HG03571 (cell line): ENCODE data around the gene GRM8.
A peak's percentile ranks its signal among the peaks of the same experiment; 100 is the strongest.
"Not testable (repeated sequence)": the region's sequence is repeated elsewhere in the genome, so short reads cannot be mapped to it uniquely, and the experiment has no call there.

ENCODE experiments used
- ATAC-seq: cut with Tn5 transposase; IDR thresholded peaks from one replicate; pipeline ENCODE4 v1.9.1; 2021; ENCODE audit not compliant: unreplicated experiment

The GRM8 gene

DNA sequence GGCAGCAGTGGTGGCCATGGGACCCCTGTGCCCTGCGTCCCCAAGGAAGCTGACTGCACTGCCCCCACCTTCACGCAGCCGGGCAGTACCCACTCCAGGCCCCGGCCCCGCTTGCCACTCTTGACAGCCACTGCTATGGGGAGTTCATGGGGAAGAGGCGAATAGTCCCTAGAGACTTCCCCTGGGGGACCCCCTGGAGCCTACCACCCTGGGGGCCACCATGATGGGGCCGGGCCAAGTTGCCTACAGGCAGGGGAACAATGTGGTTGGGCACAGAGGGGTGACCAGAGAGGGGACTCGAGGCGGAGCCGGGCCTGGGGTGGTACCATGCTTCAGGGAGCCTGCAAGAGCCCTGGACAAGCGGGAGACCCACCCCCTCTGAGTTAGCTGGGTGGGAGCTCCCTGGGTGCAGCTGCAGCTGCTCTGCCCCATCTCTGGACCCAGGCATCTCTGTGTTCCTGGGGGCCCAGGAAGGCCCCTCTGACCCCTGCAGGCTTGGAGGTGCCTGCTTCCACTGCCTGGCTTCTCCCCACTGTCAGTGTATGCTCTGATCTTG lies 567.6 kb downstream of the GRM8 start:
- ATAC-seq = no peak

DNA sequence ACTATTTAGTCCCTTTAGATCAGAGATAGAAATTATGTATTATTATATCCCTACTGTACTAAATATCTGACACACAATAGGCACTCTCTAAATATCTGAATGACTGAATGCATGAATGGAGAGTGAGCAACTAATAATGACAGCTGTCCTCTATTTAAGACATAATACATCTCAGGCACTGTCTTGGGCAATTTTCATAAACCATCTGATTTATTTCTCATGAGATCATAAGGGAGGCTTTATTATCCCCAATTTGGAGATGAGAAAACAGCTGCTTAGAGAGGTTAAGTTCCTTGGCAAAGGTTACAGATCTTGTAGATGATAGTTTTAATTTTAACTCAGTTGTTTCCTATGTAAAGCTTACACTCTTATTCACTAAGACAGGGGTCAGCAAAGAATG lies 570.6 kb downstream of the GRM8 start:
- no peak for ATAC-seq

DNA sequence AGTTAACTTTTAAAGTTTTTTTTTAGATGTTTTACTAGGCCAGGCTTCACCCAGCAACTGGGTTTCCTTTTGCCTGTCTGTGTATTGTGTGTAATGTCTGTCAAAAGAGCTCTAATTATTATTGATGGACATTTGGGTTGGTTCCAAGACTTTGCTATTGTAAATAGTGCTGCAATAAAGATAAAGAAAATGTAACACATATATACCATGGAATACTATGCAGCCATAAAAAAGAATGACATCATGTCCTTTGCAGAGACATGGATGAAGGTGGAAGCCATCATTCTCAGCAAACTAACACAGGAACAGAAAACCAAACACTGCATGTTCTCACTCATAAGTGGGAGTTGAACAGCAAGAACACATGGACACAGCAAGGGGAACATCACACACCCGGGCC lies 584.0 kb downstream of the GRM8 start:
- not testable (repeated sequence) for ATAC-seq

DNA sequence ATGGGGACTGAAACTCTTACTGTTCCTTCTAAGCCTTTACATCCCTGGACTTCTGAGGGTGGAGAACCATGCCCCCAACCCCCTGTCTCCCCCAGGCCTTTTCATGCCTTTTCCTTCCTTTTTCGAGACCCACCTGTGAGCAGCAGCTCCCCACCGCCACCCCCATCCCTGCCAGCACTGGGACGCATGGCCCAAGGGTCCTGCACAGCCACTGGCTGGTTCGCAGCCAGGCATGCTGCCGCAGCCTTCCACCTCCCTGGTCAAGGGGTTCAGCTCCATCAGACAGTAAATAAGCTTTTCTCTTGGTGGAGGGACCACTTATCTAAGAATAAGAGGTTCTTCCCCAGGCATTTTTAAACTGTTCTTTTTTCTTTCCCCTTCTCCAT lies 584.4 kb downstream of the GRM8 start:
- no peak for ATAC-seq

DNA sequence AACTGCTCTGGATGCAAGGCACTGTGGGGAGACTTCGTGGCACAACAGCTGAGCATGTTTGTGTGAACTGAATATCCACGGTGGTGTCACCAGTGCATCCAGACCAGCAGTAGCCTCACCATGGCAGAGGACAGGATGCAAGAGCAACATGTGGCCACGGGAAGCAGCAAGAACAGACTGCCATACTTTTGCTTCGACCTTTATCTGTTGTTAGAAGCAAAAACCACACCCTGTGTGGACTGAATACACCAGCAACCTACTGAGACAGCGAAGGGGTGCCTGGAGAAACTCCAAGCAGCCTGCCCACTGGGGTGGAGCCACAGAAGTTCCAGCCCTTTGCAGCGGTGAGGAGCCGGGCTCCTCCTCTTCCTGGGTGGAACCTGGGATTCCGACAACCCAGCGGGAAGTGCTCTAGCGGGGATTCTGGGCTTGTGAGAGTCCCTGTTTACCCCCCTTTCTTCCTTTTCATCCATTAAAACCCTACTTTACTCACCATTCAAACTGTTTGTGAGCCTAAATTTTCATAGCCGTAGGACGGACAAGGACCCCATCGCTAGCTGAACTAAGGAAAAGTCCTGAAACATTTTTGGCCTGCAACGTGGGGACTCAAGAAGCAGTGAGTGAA lies 584.9 kb downstream of the GRM8 start:
- no peak for ATAC-seq

DNA sequence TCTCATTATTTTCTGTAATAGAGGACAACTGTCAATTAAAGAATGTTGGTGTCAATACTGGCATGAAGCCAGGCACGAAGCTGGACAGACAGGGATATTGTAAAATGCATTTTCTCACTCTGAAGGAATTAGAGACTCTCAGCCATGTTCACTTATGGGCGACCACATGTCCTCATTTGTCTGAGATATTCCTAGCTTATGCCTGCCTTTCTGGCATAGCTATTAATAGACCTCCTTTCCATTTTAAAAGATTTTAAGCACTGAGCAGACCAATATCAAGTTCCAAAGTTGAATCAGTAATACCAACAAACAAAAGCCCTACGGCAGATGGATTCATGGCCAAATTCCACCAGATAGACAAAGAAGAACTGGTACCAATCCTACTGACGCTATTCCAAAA lies 589.9 kb downstream of the GRM8 start:
- no peak for ATAC-seq

DNA sequence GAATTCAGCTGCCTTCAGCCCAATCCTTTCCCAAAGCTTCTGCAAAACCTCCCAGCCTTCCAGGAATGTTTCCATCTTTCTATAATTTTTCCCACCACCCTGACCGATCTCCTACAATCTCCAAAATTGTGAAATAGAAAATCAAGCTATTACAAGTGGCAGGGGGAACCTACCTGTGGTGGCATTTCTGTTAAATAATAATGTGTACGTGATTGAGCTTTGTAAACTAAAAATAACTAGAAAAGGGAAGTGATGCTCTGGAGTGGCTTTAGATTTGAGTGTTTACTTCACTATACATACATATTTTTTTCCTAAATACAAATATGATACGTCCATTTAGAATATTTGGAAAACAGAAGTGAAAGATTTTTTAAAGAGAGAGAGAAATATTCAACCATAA lies 593.6 kb downstream of the GRM8 start:
- peak; percentile 85 for ATAC-seq

DNA sequence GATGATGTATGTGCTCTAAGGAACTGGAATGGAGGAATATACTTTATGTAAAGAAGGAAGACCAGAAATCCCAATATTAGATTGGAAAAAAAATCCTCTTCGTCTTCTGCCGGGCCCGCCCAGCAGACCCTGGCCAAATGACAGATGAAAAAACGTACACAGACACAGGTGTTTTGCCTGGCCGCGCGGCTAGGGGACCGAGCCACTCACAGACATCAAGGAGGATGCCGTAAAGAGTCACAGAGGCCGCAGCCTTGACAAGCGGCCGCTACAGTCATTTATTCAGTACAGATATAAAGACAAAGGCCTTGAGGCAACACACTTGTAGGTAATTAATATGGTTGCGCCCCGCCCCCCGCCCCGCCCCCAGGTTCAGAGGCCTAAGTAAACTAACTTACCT lies 594.1 kb downstream of the GRM8 start:
- peak; percentile 16 for ATAC-seq

DNA sequence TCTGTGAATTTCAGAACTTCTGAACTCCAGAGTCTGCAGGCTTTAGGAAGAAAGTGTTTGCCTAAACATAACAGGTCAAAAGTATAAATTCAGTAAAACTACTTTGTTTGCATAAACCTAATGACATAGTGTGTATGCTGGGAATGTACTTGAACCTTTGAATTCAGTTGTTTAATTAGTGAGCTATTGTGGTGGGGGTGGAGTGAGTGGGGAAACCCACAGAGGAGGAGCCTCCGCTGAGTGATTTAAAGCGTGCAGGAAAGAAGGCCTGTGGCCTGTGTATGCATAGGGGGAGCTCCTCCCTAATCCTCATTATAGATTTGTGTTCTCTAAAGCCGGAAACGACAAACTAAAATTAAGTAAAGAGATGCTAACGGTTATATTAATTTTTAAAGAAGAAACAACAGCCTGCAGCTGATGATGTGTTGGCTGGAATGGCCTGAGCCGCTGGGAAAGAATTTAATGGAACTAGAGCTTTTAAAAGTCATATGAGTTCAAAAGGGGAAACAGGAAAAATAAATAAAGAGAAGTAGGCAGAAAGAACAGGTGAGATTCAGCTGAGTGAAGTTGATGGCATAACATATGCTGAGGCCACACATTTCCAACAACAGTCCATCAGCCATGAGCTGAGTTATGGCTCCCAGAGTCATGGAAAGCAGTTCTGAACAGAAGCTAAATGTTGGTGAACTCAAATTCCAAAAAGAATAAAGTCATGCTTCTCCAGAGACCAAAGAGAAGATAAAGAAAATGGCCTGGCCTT lies 595.0 kb downstream of the GRM8 start:
- peak; percentile 85 for ATAC-seq

DNA sequence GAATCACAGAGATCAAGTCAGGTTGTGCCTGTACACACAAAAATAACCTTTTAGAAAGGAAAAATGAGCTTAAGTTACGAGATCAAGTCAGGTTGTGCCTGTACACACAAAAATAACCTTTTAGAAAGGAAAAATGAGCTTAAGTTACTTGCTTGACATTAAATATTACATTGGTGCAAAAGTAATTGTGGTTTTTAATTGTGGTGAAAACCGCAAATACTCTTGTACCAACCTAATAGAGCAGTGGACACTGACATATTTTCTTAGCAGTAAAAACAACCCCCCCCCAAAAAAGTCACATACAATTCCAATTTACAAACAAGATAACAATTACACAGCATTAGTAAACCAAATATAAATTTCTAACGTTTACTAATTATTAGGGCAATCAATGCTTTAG lies 595.6 kb downstream of the GRM8 start:
- no peak for ATAC-seq

DNA sequence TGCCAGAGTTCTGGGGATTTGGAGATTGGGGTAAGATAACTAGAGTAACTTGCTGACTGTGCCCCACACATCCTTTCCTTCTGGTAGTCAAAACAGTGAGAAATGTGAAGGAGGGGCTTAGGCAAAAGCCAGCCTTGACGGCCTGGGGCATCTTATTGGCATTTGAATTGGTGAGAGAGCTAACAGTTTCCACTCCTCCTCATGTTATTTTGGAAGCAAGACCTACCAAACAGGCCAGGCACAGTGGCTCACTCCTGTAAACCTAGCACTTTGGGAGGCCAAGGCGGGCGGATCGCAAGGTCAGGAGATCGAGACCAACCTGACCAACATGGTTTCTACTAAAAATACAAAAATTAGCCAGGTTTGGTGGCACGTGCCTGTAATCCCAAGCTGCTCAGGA lies 596.6 kb downstream of the GRM8 start:
- ATAC-seq = no peak

DNA sequence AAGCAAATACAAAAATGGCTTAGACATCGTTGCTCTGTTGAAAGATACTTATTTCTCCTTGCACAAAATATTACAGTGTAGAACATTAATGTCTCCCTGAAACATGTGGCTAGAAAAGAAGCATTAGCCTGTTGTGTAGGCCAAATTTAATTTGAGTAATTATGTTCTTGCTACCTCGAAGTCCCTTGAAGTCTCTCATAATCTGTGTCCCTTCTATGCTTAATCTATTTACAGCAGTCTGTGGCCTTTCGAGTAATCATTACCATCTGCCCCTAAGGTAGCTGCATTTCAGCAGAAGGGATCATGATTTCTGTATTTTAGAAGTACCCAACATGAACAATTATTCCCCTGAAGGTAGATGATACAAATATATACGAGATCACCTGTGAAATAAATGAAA lies 615.2 kb downstream of the GRM8 start:
- no peak for ATAC-seq

DNA sequence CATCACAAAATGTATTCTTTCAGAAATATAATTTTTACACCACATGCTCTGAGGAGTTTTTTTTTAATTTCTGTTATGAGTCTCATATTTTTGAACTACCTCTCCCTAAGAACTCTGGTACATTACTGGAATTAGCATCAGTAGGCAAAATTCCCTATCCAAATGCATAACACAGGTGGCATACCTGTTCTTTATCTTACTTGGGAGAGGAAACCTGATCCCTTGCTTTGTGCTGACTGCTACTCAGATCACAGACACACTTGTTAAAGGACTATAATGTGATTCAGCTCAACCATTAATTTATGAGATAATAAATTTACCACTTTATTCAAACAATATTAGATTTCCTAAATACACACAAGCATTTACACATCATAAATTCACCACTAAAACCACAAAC lies 617.2 kb downstream of the GRM8 start:
- no peak for ATAC-seq

DNA sequence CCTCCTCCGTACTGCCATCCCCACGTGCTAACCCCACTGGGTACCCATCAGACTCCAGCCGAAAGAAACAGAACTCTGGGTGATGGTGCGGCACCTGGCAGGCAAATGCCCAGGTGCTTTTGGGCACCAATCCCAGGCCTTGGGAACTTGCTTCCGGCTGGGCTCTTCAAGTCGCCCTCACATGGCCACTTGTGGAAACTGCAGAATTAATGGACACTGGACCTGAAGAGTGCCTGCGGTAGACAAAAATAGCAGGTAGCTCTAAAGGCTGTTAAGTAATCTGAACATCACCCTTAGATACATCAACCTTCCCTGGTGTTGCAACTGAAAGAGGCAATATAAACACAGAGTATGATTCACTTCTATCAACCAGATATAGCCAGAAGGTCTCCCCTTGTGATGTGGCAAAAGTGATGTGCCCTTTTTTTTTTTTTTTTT lies 644.4 kb downstream of the GRM8 start:
- no peak for ATAC-seq

DNA sequence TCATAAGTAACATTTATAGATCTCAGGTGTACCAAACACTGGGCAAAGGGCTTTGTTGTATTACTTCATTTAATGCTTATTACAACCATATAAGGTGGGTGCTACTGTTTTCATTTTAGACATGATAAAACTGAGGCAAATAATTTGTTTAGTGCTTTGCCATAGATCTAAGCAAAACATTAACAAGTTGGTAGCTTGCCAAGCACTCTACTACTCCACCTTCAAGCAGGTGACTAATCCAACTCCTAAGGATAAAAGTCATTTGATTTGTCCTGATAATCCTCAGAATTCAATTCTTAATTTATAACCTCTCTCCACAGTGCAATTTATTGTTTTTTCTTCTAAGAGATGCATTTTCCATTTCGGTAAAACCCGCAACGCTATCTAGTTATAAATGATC lies 646.4 kb downstream of the GRM8 start:
- ATAC-seq = no peak

DNA sequence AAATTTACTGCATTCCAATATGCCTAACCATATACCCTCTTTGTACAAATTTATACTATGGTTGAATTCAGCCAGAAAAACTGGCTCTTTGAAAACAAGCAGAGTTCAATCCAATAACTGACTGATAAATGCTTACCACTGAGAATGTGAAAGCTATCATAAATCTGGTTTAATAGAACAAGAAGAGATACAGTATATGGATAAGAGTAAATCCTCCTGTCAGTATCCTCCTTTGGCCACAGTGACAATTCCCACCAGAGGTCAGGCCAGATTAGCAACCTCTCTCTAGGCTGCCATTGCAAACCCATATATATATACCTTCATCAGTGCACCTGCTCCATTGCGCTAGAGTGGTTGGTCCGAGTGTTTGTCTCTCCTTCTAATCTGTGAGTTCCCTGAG lies 647.2 kb downstream of the GRM8 start:
- ATAC-seq = no peak

DNA sequence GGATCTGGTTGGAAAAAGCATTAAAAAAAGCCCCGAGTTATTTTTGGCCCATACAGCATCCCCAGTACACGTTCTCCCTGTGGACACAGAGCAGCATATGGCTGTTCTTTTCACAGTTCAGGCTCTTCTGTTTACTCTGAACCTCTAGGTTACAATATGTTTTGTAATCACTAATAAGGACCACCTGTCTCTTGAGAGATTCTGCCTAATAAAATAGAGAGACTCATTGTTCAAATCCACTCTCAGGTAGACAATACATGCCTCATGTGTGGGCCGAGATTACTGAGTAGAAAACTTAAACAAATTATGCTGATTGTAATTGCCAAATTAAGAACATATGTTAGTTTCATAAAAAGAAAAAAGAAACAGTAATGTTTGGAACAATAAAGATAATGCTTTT lies 647.7 kb downstream of the GRM8 start:
- ATAC-seq = no peak

DNA sequence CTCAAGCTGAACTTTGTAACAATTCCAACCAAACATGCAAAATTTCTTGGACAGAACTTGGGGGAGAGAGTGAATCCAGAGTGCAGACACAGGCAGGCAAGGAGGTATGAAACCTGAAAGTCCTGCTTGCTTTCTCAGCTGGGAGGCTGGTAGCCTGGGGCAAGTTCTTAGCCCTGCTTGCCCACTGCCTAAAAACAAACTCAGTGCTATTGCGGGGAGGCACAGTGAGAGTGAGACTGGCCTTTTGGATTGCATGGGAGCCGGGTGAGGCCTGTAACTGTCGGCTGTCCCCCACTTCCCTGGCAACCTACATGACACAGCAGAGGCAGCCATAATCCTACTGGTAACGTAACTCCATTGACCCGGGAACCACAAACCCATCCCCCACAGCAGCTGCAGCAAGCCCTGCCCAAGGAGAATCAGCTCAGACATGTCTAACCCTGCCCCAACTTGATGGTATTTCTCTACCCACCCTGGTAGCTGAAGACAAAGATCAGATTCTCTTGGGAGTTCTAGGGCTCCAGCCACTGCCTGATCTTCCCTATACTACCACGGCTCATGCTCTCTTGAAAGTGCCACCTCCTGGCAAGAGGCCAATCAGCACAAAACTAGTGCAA lies 663.6 kb downstream of the GRM8 start:
- ATAC-seq = no peak

DNA sequence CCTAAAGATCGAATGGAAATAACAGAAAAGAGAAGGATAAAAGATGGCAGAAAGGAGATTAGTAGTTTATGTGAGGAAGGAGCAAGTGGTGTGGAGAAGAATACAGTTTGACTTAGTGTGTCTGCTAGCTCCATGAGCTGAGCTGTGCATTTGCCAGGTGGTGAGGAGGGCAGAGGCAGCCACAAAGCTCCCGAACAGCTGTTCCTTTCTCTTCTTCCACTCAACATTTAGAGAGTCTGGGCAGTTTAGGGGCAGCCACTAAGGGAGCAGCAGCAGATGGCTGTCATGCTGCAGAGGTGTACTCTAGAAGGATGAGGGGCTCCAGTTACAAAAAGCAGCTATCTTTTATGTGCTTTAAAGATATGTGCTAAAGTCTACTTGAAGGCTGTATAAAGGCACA lies 674.4 kb downstream of the GRM8 start:
- no peak for ATAC-seq

DNA sequence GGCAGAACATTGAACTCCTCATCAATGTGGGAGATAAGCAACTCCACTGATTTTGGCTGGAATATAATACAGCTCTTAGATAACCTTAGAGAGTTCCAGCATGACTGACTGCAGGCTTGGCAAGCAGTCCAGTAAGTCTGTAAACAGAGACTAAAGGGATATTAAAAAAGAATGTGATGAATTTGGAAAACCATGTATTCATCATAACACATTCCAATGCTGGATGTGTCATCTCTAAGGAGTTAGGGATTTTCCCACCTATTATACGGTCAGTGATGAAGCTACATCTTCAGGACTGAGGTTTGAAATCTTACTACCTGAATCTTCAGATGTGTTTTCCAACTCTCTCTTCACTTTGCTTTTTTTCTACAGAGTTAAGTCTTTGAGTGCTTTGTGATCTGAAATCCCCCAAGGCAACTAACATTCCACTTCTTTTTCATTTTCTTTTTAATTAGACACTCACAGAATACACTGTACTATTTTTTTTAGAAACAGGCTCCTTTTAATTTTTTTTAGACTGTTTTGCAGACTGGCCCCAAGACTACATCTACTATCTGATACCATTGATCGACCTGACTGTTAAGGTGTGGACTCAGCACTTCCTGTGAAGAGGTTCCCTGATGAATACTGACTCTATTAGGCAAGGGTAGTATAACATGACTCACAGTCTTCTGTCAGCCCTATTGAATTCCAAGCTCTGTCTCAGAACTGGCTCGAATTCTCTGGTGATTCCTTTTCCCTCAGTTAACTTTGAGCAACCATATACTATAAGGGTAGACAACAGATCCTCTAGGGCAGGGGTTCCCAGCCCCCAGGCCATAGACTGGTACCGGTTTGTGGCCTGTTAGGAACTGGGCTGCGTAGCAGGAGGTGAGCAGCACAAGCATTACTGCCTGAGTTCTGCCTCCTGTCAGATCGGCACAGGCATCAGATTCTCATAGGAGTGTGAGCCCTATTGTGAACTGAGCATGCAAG lies 678.2 kb downstream of the GRM8 start:
- no peak for ATAC-seq

DNA sequence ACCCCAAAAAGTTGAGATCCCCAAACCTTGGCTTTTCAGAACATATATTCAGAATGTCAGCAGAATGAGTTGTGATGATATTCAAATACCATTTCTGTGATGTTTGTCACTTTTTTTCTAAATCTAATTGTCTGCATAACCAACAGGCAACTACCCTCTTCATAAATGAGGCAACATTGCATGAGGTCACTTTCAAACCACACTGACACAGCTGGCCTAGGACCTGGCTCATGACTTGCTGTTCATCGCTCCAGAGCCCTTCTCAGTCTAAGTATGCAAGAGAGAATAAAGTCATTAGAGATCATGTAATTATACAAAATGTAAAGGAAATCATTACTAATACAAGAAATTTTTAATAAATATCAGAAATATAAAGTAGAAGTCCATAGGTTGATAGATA lies 681.9 kb downstream of the GRM8 start:
- ATAC-seq = no peak
